ENCODE data around the gene TLE5. TPM values are rescaled to one million over a fixed set of nuclear protein-coding genes. Genes with fewer than 3 reads are reported as not detected.
A peak's percentile ranks its signal among the peaks of the same experiment; 100 is the strongest.

TLE5 gene
- total and polyA plus RNA-seq, 8 donors = 335 to 954 (median 788) TPM

- peaks cover 0 to 36% of the 10 kb centered on the region in 2 donors for H3K27me3 ChIP-seq
- intact Hi-C loops (cut with DNase I) = no loop called here
- peaks cover 3 to 13% of the 10 kb centered on the region in 2 donors for H3K4me1 ChIP-seq
- H3K4me3 ChIP-seq = no peak overlapping the region
- no peak overlapping the region for H3K27ac ChIP-seq
- no peak for ATAC-seq
- H3K36me3 ChIP-seq = no peaks in the 10 kb centered on the region
- peak in 1 of 4 donors; percentile 60 for DNase-seq
- H3K9me3 ChIP-seq = no peaks in the 10 kb centered on the region
- no peak for TF ChIP-seq CTCF (IDR thresholded peaks at IDR 0.05)
These were observed 19.6 kb downstream of the TLE5 start for GRCh38 chr19:3042621-3043267.

GRCh38 chr19:3041761-3042620, 20.3 kb downstream of the TLE5 start:
- H3K4me1 ChIP-seq = peaks cover 0 to 7% of the 10 kb centered on the region in 2 donors
- H3K27ac ChIP-seq = no peak overlapping the region
- ATAC-seq (no peak), DNase-seq (peak in 2 of 4 donors; percentile 76 to 90)
- H3K36me3 ChIP-seq = no peaks in the 10 kb centered on the region
- H3K9me3 ChIP-seq = no peaks in the 10 kb centered on the region
- no peak overlapping the region for H3K4me3 ChIP-seq
- peaks cover 0 to 29% of the 10 kb centered on the region in 2 donors for H3K27me3 ChIP-seq
- TF ChIP-seq CTCF (IDR thresholded peaks at IDR 0.05) = no peak
- intact Hi-C loops (cut with DNase I) = no loop called here

GRCh38 chr19:3041327-3041726, 21.0 kb downstream of the TLE5 start:
- intact Hi-C loops (cut with DNase I) = no loop called here
- no peaks in the 10 kb centered on the region for H3K9me3 ChIP-seq
- peaks cover 0 to 24% of the 10 kb centered on the region in 2 donors for H3K27me3 ChIP-seq
- H3K36me3 ChIP-seq = no peaks in the 10 kb centered on the region
- no peak overlapping the region for H3K4me3 ChIP-seq
- peaks cover 0 to 14% of the 10 kb centered on the region in 2 donors for H3K4me1 ChIP-seq
- DNase-seq (no peak), ATAC-seq (no peak)
- no peak for TF ChIP-seq CTCF (IDR thresholded peaks at IDR 0.05)
- no peak overlapping the region for H3K27ac ChIP-seq

GRCh38 chr19:3039641-3040077, 22.6 kb downstream of the TLE5 start:
- intact Hi-C loops (cut with DNase I) = no loop called here
- Histone ChIP-seq H3K27me3 (peaks cover 0 to 19% of the 10 kb centered on the region in 2 donors), H3K36me3 (no peaks in the 10 kb centered on the region), H3K4me1 (peaks cover 5 to 23% of the 10 kb centered on the region in 2 donors), H3K4me3 (no peak overlapping the region), H3K9me3 (no peaks in the 10 kb centered on the region), H3K27ac (no peak overlapping the region)
- no peak for DNase-seq
- TF ChIP-seq CTCF (IDR thresholded peaks at IDR 0.05) = no peak
- ATAC-seq = no peak

GRCh38 chr19:3039125-3039524, 23.2 kb downstream of the TLE5 start:
- H3K27ac ChIP-seq = no peak overlapping the region
- DNase-seq = no peak
- intact Hi-C loops (cut with DNase I) = no loop called here
- no peak for ATAC-seq
- H3K27me3 ChIP-seq = peaks cover 0 to 19% of the 10 kb centered on the region in 2 donors
- no peaks in the 10 kb centered on the region for H3K9me3 ChIP-seq
- H3K36me3 ChIP-seq = no peaks in the 10 kb centered on the region
- no peak overlapping the region for H3K4me3 ChIP-seq
- H3K4me1 ChIP-seq = peaks cover 8 to 27% of the 10 kb centered on the region in 2 donors
- no peak for TF ChIP-seq CTCF (IDR thresholded peaks at IDR 0.05)
